ENCODE data around the gene C1orf174.

The C1orf174 gene

GRCh38 chr1:3863231-3863935 lies 36.7 kb downstream of the C1orf174 start:
- no peaks in the 10 kb centered on the region for H3K27me3 ChIP-seq (ENCODE audit: insufficient read depth, low read length)
- no peaks in the 10 kb centered on the region for H3F3A ChIP-seq (ENCODE audit: insufficient read depth, low read length)
- no peaks in the 10 kb centered on the region for H3K9me2 ChIP-seq (ENCODE audit: low read depth, low read length)
- no peak overlapping the region for H3K4me3 ChIP-seq (ENCODE audit: low read depth, low read length, poor library complexity, severe bottlenecking)
- no peak overlapping the region for H3K27ac ChIP-seq (ENCODE audit: low read depth, low read length, poor library complexity, severe bottlenecking)
- no peak overlapping the region for H3K4me2 ChIP-seq (ENCODE audit: low read length)
- peaks cover 53% of the 10 kb centered on the region for H3K36me3 ChIP-seq (ENCODE audit: insufficient read depth, low read length)
- H3K9ac ChIP-seq (ENCODE audit: low read length): no peak overlapping the region
- H3K9me3 ChIP-seq (ENCODE audit: low read length): no peaks in the 10 kb centered on the region
- H3K79me2 ChIP-seq (ENCODE audit: insufficient read depth, low read length): peaks cover 6% of the 10 kb centered on the region; the same call in 1 of the 2 replicates
- no peaks in the 10 kb centered on the region for H4K20me1 ChIP-seq (ENCODE audit: insufficient read depth, low read length)
- no peak overlapping the region for H2AFZ ChIP-seq (ENCODE audit: low read length)
- TF ChIP-seq EZH2 (IDR thresholded peaks at IDR 0.05; ENCODE audit: borderline replicate concordance, low read length): no peak
- TF ChIP-seq CTCF (IDR thresholded peaks at IDR 0.05; ENCODE audit: low read length): no peak
- peaks cover 19% of the 10 kb centered on the region for H3K4me1 ChIP-seq (ENCODE audit: insufficient read depth, low read length, severe bottlenecking)

GRCh38 chr1:3858231-3858981 lies 41.7 kb downstream of the C1orf174 start:
- Histone ChIP-seq H3K27me3 (ENCODE audit: insufficient read depth, low read length) (no peaks in the 10 kb centered on the region), H3K4me3 (ENCODE audit: low read depth, low read length, poor library complexity, severe bottlenecking) (peak overlapping the region; percentile 74), H3K4me1 (ENCODE audit: insufficient read depth, low read length, severe bottlenecking) (peaks cover 33% of the 10 kb centered on the region), H3K4me2 (ENCODE audit: low read length) (peak overlapping the region; percentile 70), H3K27ac (ENCODE audit: low read depth, low read length, poor library complexity, severe bottlenecking) (peak overlapping the region; percentile 54), H4K20me1 (ENCODE audit: insufficient read depth, low read length) (no peaks in the 10 kb centered on the region), H2AFZ (ENCODE audit: low read length) (no peak overlapping the region), H3K9me2 (ENCODE audit: low read depth, low read length) (no peaks in the 10 kb centered on the region), H3K9me3 (ENCODE audit: low read length) (no peaks in the 10 kb centered on the region), H3F3A (ENCODE audit: insufficient read depth, low read length) (no peaks in the 10 kb centered on the region), H3K79me2 (ENCODE audit: insufficient read depth, low read length) (peaks cover 32% of the 10 kb centered on the region), H3K36me3 (ENCODE audit: insufficient read depth, low read length) (peaks cover 35% of the 10 kb centered on the region), H3K9ac (ENCODE audit: low read length) (peak overlapping the region; percentile 74)
- TF ChIP-seq EZH2 (IDR thresholded peaks at IDR 0.05; ENCODE audit: borderline replicate concordance, low read length): no peak
- peak; percentile 53 for TF ChIP-seq CTCF (IDR thresholded peaks at IDR 0.05; ENCODE audit: low read length)

DNA sequence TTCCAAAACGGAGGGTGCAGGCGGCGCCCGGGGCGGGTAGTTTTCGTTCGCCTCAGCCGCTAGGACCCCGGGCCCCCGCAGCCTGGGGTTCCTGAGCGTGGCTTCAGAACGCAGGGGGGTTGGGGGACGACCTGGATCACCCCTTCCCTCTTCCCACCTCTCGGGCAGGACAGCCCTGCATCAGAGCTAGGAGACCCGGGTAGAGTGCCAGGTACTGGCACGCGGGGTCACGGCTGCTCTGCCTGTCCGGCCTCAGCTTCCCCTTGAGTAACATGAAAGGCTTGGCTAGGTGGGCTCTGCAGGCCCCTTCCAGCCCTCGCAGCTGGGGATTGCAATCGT lies 42.3 kb downstream of the C1orf174 start:
- TF ChIP-seq EZH2 (IDR thresholded peaks at IDR 0.05; ENCODE audit: borderline replicate concordance, low read length): no peak
- TF ChIP-seq CTCF (IDR thresholded peaks at IDR 0.05; ENCODE audit: low read length): no peak
- no peak overlapping the region for H2AFZ ChIP-seq (ENCODE audit: low read length)
- H3K79me2 ChIP-seq (ENCODE audit: insufficient read depth, low read length): peaks cover 35% of the 10 kb centered on the region
- peaks cover 32% of the 10 kb centered on the region for H3K36me3 ChIP-seq (ENCODE audit: insufficient read depth, low read length)
- H3K9me2 ChIP-seq (ENCODE audit: low read depth, low read length): no peaks in the 10 kb centered on the region
- peak overlapping the region; percentile 70 for H3K4me2 ChIP-seq (ENCODE audit: low read length)
- peaks cover 33% of the 10 kb centered on the region for H3K4me1 ChIP-seq (ENCODE audit: insufficient read depth, low read length, severe bottlenecking)
- peak overlapping the region; percentile 74 for H3K9ac ChIP-seq (ENCODE audit: low read length)
- no peaks in the 10 kb centered on the region for H3K9me3 ChIP-seq (ENCODE audit: low read length)
- H3K27ac ChIP-seq (ENCODE audit: low read depth, low read length, poor library complexity, severe bottlenecking): peak overlapping the region; percentile 54
- no peaks in the 10 kb centered on the region for H3F3A ChIP-seq (ENCODE audit: insufficient read depth, low read length)
- H3K4me3 ChIP-seq (ENCODE audit: low read depth, low read length, poor library complexity, severe bottlenecking): peak overlapping the region; percentile 74
- H3K27me3 ChIP-seq (ENCODE audit: insufficient read depth, low read length): no peaks in the 10 kb centered on the region
- no peaks in the 10 kb centered on the region for H4K20me1 ChIP-seq (ENCODE audit: insufficient read depth, low read length)

Data from OCI-LY1 (cell line).